CD14-positive monocyte (primary cell): ENCODE results near the gene GIMAP7. TPM values are rescaled to one million over a fixed set of nuclear protein-coding genes. Genes with fewer than 3 reads are reported as not detected.

Source experiments
- DNase-seq, 3 donors: peaks; one replicate each; pipeline ENCODE4 v3.0.0-alpha.2; 2011 to 2022
- H2AFZ ChIP-seq: 2 replicates; pipeline ENCODE4 v1.6.0; 2012; ENCODE audit warnings: mild to moderate bottlenecking, low read depth, low read length, inconsistent platforms; ENCODE audit not compliant: insufficient read depth, poor library complexity, severe bottlenecking
- H3K27ac ChIP-seq, 2 donors: 1 replicate in 1 of 2; 2 replicates in 1 of 2; pipeline ENCODE4 v1.5.1; 2012 to 2013; ENCODE audit warnings: low read length in 2 of 2, control low read depth in 1 of 2, inconsistent platforms in 1 of 2, low read depth in 1 of 2, mild to moderate bottlenecking in 1 of 2
- H3K27me3 ChIP-seq, 2 donors: one replicate each; pipeline versions ENCODE4 v1.6.0 to v1.6.1; 2011 to 2013; ENCODE audit warnings: low read length in 2 of 2; ENCODE audit not compliant: control insufficient read depth in 2 of 2, insufficient read depth in 2 of 2
- H3K36me3 ChIP-seq, 2 donors: replicated peaks in 1 of 2; 1 replicate in 1 of 2; 2 replicates in 1 of 2; pipeline versions ENCODE4 v1.5.1 to v1.6.1; 2012 to 2013; ENCODE audit warnings: low read length in 2 of 2, control low read depth in 1 of 2, inconsistent platforms in 1 of 2, mild to moderate bottlenecking in 1 of 2; ENCODE audit not compliant: insufficient read depth in 2 of 2, control insufficient read depth in 1 of 2
- H3K4me1 ChIP-seq, 2 donors: 1 replicate in 1 of 2; 2 replicates in 1 of 2; pipeline versions ENCODE4 v1.5.1 to v1.6.1; 2012 to 2013; ENCODE audit warnings: low read length in 2 of 2, control low read depth in 1 of 2, inconsistent platforms in 1 of 2, mild to moderate bottlenecking in 1 of 2, moderate library complexity in 1 of 2; ENCODE audit not compliant: insufficient read depth in 2 of 2, control insufficient read depth in 1 of 2
- H3K4me2 ChIP-seq: replicated peaks from 2 replicates; pipeline ENCODE3; 2012; ENCODE audit warnings: low read length, moderate library complexity, mild to moderate bottlenecking; ENCODE audit not compliant: poor library complexity, severe bottlenecking; ENCODE audit errors: extremely low read depth
- H3K4me3 ChIP-seq, 3 experiments: fragments of 200-600 bp in 1 of 3; sonication (generic) in 1 of 3; replicated peaks in 1 of 3; 1 replicate in 2 of 3; 2 replicates in 1 of 3; pipeline ENCODE4 v1.5.1; 2011 to 2013; ENCODE audit warnings: low read length in 3 of 3, mild to moderate bottlenecking in 3 of 3, control low read depth in 2 of 3, low read depth in 2 of 3, inconsistent platforms in 1 of 3, moderate library complexity in 1 of 3
- H3K79me2 ChIP-seq: 2 replicates; pipeline ENCODE4 v1.6.0; 2012; ENCODE audit warnings: mild to moderate bottlenecking, control low read depth, inconsistent platforms, low read length, moderate library complexity; ENCODE audit not compliant: insufficient read depth
- H3K9ac ChIP-seq: 2 replicates; pipeline ENCODE4 v1.6.0; 2017; ENCODE audit warnings: low read length, mild to moderate bottlenecking; ENCODE audit not compliant: insufficient read depth, poor library complexity, severe bottlenecking
- H3K9me3 ChIP-seq, 2 donors: replicated peaks in 1 of 2; 1 replicate in 1 of 2; 2 replicates in 1 of 2; pipeline versions ENCODE4 v1.5.1 to v1.6.1; 2012 to 2013; ENCODE audit warnings: low read length in 2 of 2, control low read depth in 1 of 2; ENCODE audit not compliant: control insufficient read depth in 1 of 2, insufficient read depth in 1 of 2
- H4K20me1 ChIP-seq: 2 replicates; pipeline ENCODE4 v1.6.0; 2012; ENCODE audit warnings: mild to moderate bottlenecking, low read length, control low read depth, moderate library complexity; ENCODE audit not compliant: insufficient read depth
- H3K27ac Mint-ChIP-seq, 7 donors: one replicate each; pipeline ENCODE4 v1.8.0; 2020; ENCODE audit warnings: mild to moderate bottlenecking in 7 of 7, mixed read lengths in 7 of 7, moderate library complexity in 6 of 7, inconsistent platforms in 2 of 7
- H3K27me3 Mint-ChIP-seq, 3 donors: one replicate each; pipeline ENCODE4 v1.8.0; 2021 to 2022; ENCODE audit warnings: low read depth in 3 of 3, mild to moderate bottlenecking in 3 of 3, mixed read lengths in 3 of 3, moderate library complexity in 3 of 3, inconsistent platforms in 1 of 3
- H3K36me3 Mint-ChIP-seq, 2 donors: one replicate each; pipeline ENCODE4 v1.8.0; 2020; ENCODE audit warnings: mixed read lengths in 2 of 2, inconsistent platforms in 1 of 2, mild to moderate bottlenecking in 1 of 2
- H3K4me1 Mint-ChIP-seq: one replicate; pipeline ENCODE4 v1.8.0; 2020; ENCODE audit warnings: mild to moderate bottlenecking, mixed read lengths
- H3K4me3 Mint-ChIP-seq, 2 donors: one replicate each; pipeline ENCODE4 v1.8.0; 2020; ENCODE audit warnings: mild to moderate bottlenecking in 2 of 2, mixed read lengths in 2 of 2, moderate library complexity in 1 of 2
- H3K9me3 Mint-ChIP-seq, 7 donors: one replicate each; pipeline ENCODE4 v1.8.0; 2020 to 2022; ENCODE audit warnings: mixed read lengths in 7 of 7, mild to moderate bottlenecking in 6 of 7, moderate library complexity in 6 of 7, inconsistent platforms in 2 of 7
- CTCF ChIP-seq: fragments of 200-600 bp; IDR thresholded peaks from one replicate; pipeline ENCODE4 v1.8.0; 2022; ENCODE audit warnings: antibody characterized with exemption, mild to moderate bottlenecking
- WGBS: methylation state at CpG from one replicate; pipeline ENCODE4 v1.1.5; 2013; ENCODE audit warnings: missing lambda C conversion rate; ENCODE audit not compliant: insufficient coverage; 5-methylcytosine and 5-hydroxymethylcytosine counted together
- intact Hi-C, 2 donors: fragments of 100-400 bp; cut with micrococcal nuclease; formaldehyde crosslinking; loops; one replicate each; pipeline versions ENCODE4 v1.15.0 to v1.15.1; 2023
- polyA plus RNA-seq, 3 donors: library from polyadenylated mRNA; depleted of rRNA in 1 of 3; unstranded in 2 of 3; stranded (reverse) in 1 of 3; fragments of 300-500 nt in 2 of 3; fragments of >200 nt in 1 of 3; fragmentation: Illumina TruSeq in 2 of 3; gene quantifications; 1 replicate in 2 of 3; 2 replicates in 1 of 3; pipeline ENCODE4 v1.2.3, GENCODE V29; 2012 to 2021

The GIMAP7 gene
- polyA plus RNA-seq, 3 donors = 26.2 to 115 (median 54.5) TPM

GRCh38 chr7:150567169-150567568 lies 52.5 kb downstream of the GIMAP7 start, which contains the start of gene GIMAP4:
TSS of gene GIMAP4 (plus strand) at chr7:150567390. CDS start at chr7:150569902, 2,512 bp downstream.
- DNase-seq = peak; percentile 19 to 49 (median 42)
- H3K27ac Mint-ChIP-seq = peak within 1 kb of the TSS; percentile 78 to 95 (median 89)
- Histone ChIP-seq H3K79me2 (peaks cover 60% of the 10 kb centered on the region), H3K27me3 (no peaks in the 10 kb centered on the region), H3K9me3 (peaks cover 4 to 15% of the 10 kb centered on the region in 2 donors), H3K27ac (peak within 1 kb of the TSS; percentile 46 to 84), H3K4me1 (peaks cover 36 to 40% of the 10 kb centered on the region in 2 donors), H3K4me2 (peak within 1 kb of the TSS; percentile 97), H2AFZ (peak within 1 kb of the TSS; percentile 19), H3K36me3 (peaks cover 21 to 23% of the 10 kb centered on the region in 2 donors), H4K20me1 (peaks cover 26% of the 10 kb centered on the region), H3K4me3 (peak within 1 kb of the TSS; percentile 74 to 100 (median 97)), H3K9ac (peak within 1 kb of the TSS; percentile 77)
- WGBS = no CpG with 5 or more reads among the region's 9 CpGs
- H3K4me1 Mint-ChIP-seq = peaks cover 47% of the 10 kb centered on the region
- intact Hi-C loops = no loop called here
- H3K4me3 Mint-ChIP-seq = peak within 1 kb of the TSS; percentile 95 to 100
- peaks cover 3 to 23% (median 14%) of the 10 kb centered on the region in 7 donors for H3K9me3 Mint-ChIP-seq
- H3K27me3 Mint-ChIP-seq = peaks cover 0 to 2% (median 0%) of the 10 kb centered on the region in 3 donors
- TF ChIP-seq CTCF = no peak
- H3K36me3 Mint-ChIP-seq = peaks cover 26 to 30% of the 10 kb centered on the region in 2 donors

GRCh38 chr7:150567871-150568301 lies 53.2 kb downstream of the GIMAP7 start:
- WGBS = 75% methylated on average over 3 of the region's 3 CpGs
- H4K20me1 ChIP-seq = peaks cover 33% of the 10 kb centered on the region
- peak overlapping the region; percentile 74 to 100 (median 97) for H3K4me3 ChIP-seq
- no peak for TF ChIP-seq CTCF
- H3K36me3 ChIP-seq = peaks cover 28 to 30% of the 10 kb centered on the region in 2 donors
- Mint-ChIP-seq H3K9me3 (peaks cover 10 to 28% (median 20%) of the 10 kb centered on the region in 7 donors), H3K4me1 (peaks cover 51% of the 10 kb centered on the region), H3K36me3 (peaks cover 33 to 37% of the 10 kb centered on the region in 2 donors), H3K27ac (peak overlapping the region; percentile 78 to 95 (median 89)), H3K27me3 (peaks cover 0 to 2% (median 0%) of the 10 kb centered on the region in 3 donors), H3K4me3 (peak overlapping the region; percentile 95 to 100)
- intact Hi-C loops = no loop called here
- H3K4me2 ChIP-seq = peak overlapping the region; percentile 97
- no peaks in the 10 kb centered on the region for H3K27me3 ChIP-seq
- H3K79me2 ChIP-seq = peaks cover 67% of the 10 kb centered on the region
- H3K27ac ChIP-seq = peak overlapping the region; percentile 46 to 84
- no peak overlapping the region for H2AFZ ChIP-seq
- H3K4me1 ChIP-seq = peaks cover 36 to 40% of the 10 kb centered on the region in 2 donors
- peaks cover 10 to 22% of the 10 kb centered on the region in 2 donors for H3K9me3 ChIP-seq
- DNase-seq = no peak
- H3K9ac ChIP-seq = peak overlapping the region; percentile 77
